Natural killer cell (primary cell): ENCODE results near the gene TRAPPC2B. TPM values are rescaled to one million over a fixed set of nuclear protein-coding genes. Genes with fewer than 3 reads are reported as not detected.

ENCODE experiments used
- ATAC-seq, 3 donors: fragments of 150-1000 bp in 2 of 3; fragments of 200-7000 bp in 1 of 3; cut with Tn5 transposase; 1 replicate in 1 of 3; 2 replicates in 2 of 3; pipeline ENCODE4 v1.10.0; 2021; ENCODE audit warnings: mild to moderate bottlenecking in 2 of 3, moderate library complexity in 2 of 3
- DNase-seq, 2 donors: peaks; one replicate each; pipeline versions ENCODE4 v3.0.0 to v3.0.0-alpha.2; 2013 to 2021; ENCODE audit warnings: mixed read lengths in 1 of 2
- H3K27ac ChIP-seq: one replicate; pipeline ENCODE4 v1.5.1; 2013; ENCODE audit warnings: mild to moderate bottlenecking, low read length
- H3K27me3 ChIP-seq: one replicate; pipeline ENCODE4 v1.6.1; 2013; ENCODE audit warnings: low read length; ENCODE audit not compliant: control insufficient read depth, insufficient read depth
- H3K36me3 ChIP-seq: one replicate; pipeline ENCODE4 v1.6.1; 2013; ENCODE audit warnings: low read length; ENCODE audit not compliant: control insufficient read depth, insufficient read depth
- H3K4me1 ChIP-seq: one replicate; pipeline ENCODE4 v1.6.1; 2013; ENCODE audit warnings: low read length; ENCODE audit not compliant: control insufficient read depth, insufficient read depth
- H3K4me3 ChIP-seq: one replicate; pipeline ENCODE4 v1.5.1; 2013; ENCODE audit warnings: low read length
- H3K9me3 ChIP-seq: one replicate; pipeline ENCODE4 v1.6.1; 2013; ENCODE audit warnings: low read length; ENCODE audit not compliant: control insufficient read depth, insufficient read depth
- H3K27ac Mint-ChIP-seq, 2 donors: one replicate each; pipeline ENCODE4 v1.8.0; 2022; ENCODE audit warnings: mild to moderate bottlenecking in 2 of 2, mixed read lengths in 2 of 2, moderate library complexity in 1 of 2
- H3K27me3 Mint-ChIP-seq, 2 donors: one replicate each; pipeline ENCODE4 v1.8.0; 2022; ENCODE audit warnings: low read depth in 2 of 2, mixed read lengths in 2 of 2
- H3K36me3 Mint-ChIP-seq: one replicate; pipeline ENCODE4 v1.8.0; 2022; ENCODE audit warnings: mixed read lengths
- H3K4me1 Mint-ChIP-seq, 2 donors: one replicate each; pipeline ENCODE4 v1.8.0; 2022; ENCODE audit warnings: mixed read lengths in 2 of 2
- H3K4me3 Mint-ChIP-seq: one replicate; pipeline ENCODE4 v1.8.0; 2022; ENCODE audit warnings: mild to moderate bottlenecking, moderate library complexity, mixed read lengths
- H3K9me3 Mint-ChIP-seq, 2 donors: one replicate each; pipeline ENCODE4 v1.8.0; 2022; ENCODE audit warnings: mixed read lengths in 2 of 2
- WGBS: methylation state at CpG from one replicate; pipeline ENCODE4 v1.1.7; 2013; ENCODE audit warnings: missing lambda C conversion rate; ENCODE audit not compliant: insufficient coverage; 5-methylcytosine and 5-hydroxymethylcytosine counted together
- intact Hi-C: fragments of 100-400 bp; cut with micrococcal nuclease; formaldehyde crosslinking; loops from one replicate; pipeline ENCODE4 v1.14.2; 2022
- total RNA-seq, 4 donors: library from RNA; stranded (reverse); fragments of 120-200 nt in 1 of 4; gene quantifications; one replicate each; pipeline versions ENCODE4 v1.2.3 to v1.2.4, GENCODE V29; 2013 to 2022
- TF ChIP-seq, protein P1 (sequence below): fragments of 200-600 bp; IDR thresholded peaks from one replicate; pipeline ENCODE4 v1.8.0; 2022; ENCODE audit warnings: antibody characterized with exemption

TRAPPC2B gene
- total RNA-seq, 3 donors from 2014 or later (not counting 1 experiment from before 2014, with no cell fraction given), result 7.4 to 15.6 (median 13.7) TPM

DNA sequence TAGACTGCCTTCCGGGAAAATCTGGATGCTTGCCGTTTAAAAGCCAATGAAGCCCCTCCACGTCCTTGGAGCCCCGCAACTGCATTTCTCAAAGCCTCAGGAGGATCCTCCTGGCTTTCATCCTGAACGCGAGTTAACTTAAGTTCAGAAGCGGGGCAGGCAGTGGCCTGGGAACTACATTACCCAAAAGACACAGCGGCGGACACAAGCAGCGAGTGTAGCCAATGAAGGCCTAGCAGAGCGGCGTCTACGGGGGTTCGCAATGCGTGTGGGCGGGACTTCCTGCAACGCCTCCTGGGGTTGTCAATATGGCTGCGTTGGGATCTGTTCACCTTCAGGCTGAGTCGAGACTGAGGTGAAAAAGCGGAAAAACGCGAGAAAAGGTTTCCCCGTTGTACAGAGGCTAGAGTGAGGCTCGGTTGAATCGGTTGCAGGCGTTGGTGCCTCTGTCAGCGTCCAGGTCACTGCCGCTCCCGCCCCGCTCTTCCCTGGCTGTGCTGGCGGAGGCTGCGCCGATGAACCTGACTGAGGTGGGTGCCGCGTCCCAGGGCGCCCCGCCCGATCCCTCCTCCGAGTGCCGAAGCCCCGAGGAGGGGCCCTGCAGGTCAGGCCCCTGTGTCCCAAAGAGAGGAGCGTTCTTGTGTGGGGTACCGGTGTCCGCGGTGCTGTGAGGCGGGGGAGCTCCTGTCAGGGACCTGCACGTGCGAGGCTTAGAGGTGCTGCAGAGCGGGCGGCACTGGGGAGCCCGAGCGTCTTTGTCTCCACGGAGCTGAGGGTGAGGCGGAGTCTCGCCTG, 47.7 kb downstream of the TRAPPC2B start, which contains the start of gene ZNF17:
ZNF17 (plus strand) TSS at position 285 of the 795 bp plus-strand sequence. CDS start 2,455 bp downstream, outside the sequence.
- ATAC-seq (peak; percentile 99 to 100 (median 100)), DNase-seq (peak; percentile 84 to 96)
- peak within 1 kb of the TSS; percentile 94 for H3K4me3 Mint-ChIP-seq
- H3K27ac ChIP-seq, result peak within 1 kb of the TSS; percentile 62
- H3K36me3 ChIP-seq, result peaks cover 15% of the 10 kb centered on the region
- TF ChIP-seq, protein P1, sequence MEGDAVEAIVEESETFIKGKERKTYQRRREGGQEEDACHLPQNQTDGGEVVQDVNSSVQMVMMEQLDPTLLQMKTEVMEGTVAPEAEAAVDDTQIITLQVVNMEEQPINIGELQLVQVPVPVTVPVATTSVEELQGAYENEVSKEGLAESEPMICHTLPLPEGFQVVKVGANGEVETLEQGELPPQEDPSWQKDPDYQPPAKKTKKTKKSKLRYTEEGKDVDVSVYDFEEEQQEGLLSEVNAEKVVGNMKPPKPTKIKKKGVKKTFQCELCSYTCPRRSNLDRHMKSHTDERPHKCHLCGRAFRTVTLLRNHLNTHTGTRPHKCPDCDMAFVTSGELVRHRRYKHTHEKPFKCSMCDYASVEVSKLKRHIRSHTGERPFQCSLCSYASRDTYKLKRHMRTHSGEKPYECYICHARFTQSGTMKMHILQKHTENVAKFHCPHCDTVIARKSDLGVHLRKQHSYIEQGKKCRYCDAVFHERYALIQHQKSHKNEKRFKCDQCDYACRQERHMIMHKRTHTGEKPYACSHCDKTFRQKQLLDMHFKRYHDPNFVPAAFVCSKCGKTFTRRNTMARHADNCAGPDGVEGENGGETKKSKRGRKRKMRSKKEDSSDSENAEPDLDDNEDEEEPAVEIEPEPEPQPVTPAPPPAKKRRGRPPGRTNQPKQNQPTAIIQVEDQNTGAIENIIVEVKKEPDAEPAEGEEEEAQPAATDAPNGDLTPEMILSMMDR, result no peak
- no peaks in the 10 kb centered on the region for H3K27me3 ChIP-seq
- H3K4me1 ChIP-seq, result peaks cover 18% of the 10 kb centered on the region
- peak within 1 kb of the TSS; percentile 84 for H3K27ac Mint-ChIP-seq
- peaks cover 0 to 3% of the 10 kb centered on the region in 2 donors for H3K9me3 Mint-ChIP-seq
- H3K4me3 ChIP-seq, result peak within 1 kb of the TSS; percentile 86
- no peaks in the 10 kb centered on the region for H3K9me3 ChIP-seq
- intact Hi-C loops, result loop anchor here (1.0 to 5.0 kb wide), 7 partner anchors 22 to 744 kb away; partner anchors contain the start of genes TRAPPC2B, ZNF304, ZNF460 and ZNF547
- H3K4me1 Mint-ChIP-seq, result peaks cover 29 to 37% of the 10 kb centered on the region in 2 donors
- peaks cover 13% of the 10 kb centered on the region for H3K36me3 Mint-ChIP-seq
- WGBS, result under 1% methylated on average over 55 of the region's 55 CpGs
- no peaks in the 10 kb centered on the region for H3K27me3 Mint-ChIP-seq

Other genes with a start within 250 kb of the TRAPPC2B start
- not detected for gene USP29, start 243.6 kb upstream of the TRAPPC2B start, total RNA-seq
- not detected for gene ZIM3, start 218.3 kb upstream of the TRAPPC2B start, total RNA-seq
- not detected for gene DUXA, start 196.1 kb upstream of the TRAPPC2B start, total RNA-seq
- 10 to 100 TPM; 50.4 to 62.1 (median 54.2) TPM for gene ZNF264, start 172.1 kb upstream of the TRAPPC2B start, total RNA-seq
- gene AURKC, start 132.5 kb upstream of the TRAPPC2B start, total RNA-seq, result 1 to 10 TPM; 2.3 to 3.5 (median 2.8) TPM
- gene ZNF805, start 122.9 kb upstream of the TRAPPC2B start, total RNA-seq, result 10 to 100 TPM; 25.9 to 32.7 (median 31.0) TPM
- gene ZNF460, start 83.1 kb upstream of the TRAPPC2B start, total RNA-seq, result 10 to 100 TPM; 67.8 to 74.1 (median 69.7) TPM
- gene ZNF543, start 43.1 kb upstream of the TRAPPC2B start, total RNA-seq, result 1 to 10 TPM; 4.7 to 7.2 (median 5.9) TPM
- 10 to 100 TPM in 1 of 3 donors, 1 to 10 TPM in 2; 6.6 to 10.7 (median 9.2) TPM for gene ZNF304, start 12.3 kb upstream of the TRAPPC2B start, total RNA-seq
- 1 to 10 TPM in 1 of 3 donors, under 1 TPM in 2; 0.48 to 1.2 (median 0.92) TPM for gene ZNF547, start within 50 bp of the TRAPPC2B start, total RNA-seq
- 100 to 1,000 TPM in 1 of 3 donors, 10 to 100 TPM in 2; 75.5 to 104 (median 96.9) TPM for gene ZNF548, start 26.3 kb downstream of the TRAPPC2B start, total RNA-seq
- 10 to 100 TPM; 13.0 to 15.0 (median 13.3) TPM for gene ZNF17, start 47.6 kb downstream of the TRAPPC2B start, total RNA-seq
- gene ZNF749, start 71.8 kb downstream of the TRAPPC2B start, total RNA-seq, result 1 to 10 TPM; 7.0 to 9.8 (median 7.8) TPM
- under 1 TPM in 1 of 3 donors, not detected in 2; 0.40 TPM for gene VN1R1, start 93.6 kb downstream of the TRAPPC2B start, total RNA-seq
- gene ZNF772, start 114.0 kb downstream of the TRAPPC2B start, total RNA-seq, result 1 to 10 TPM; 1.3 to 3.5 (median 1.4) TPM
- gene ZNF419, start 124.2 kb downstream of the TRAPPC2B start, total RNA-seq, result 10 to 100 TPM in 1 of 3 donors, 1 to 10 TPM in 2; 5.9 to 11.3 (median 8.5) TPM
- 10 to 100 TPM in 2 of 3 donors, 1 to 10 TPM in 1; 4.3 to 10.2 (median 10.2) TPM for gene ZNF773, start 136.4 kb downstream of the TRAPPC2B start, total RNA-seq
- gene ZNF549, start 163.8 kb downstream of the TRAPPC2B start, total RNA-seq, result 10 to 100 TPM in 1 of 3 donors, 1 to 10 TPM in 2; 7.1 to 12.1 (median 8.6) TPM
- 10 to 100 TPM; 11.2 to 12.5 (median 12.1) TPM for gene ZNF550, start 196.3 kb downstream of the TRAPPC2B start, total RNA-seq
- gene ZNF416, start 215.4 kb downstream of the TRAPPC2B start, total RNA-seq, result 1 to 10 TPM; 1.7 to 5.3 (median 3.3) TPM
- gene ZIK1, start 220.6 kb downstream of the TRAPPC2B start, total RNA-seq, result 1 to 10 TPM; 2.7 to 8.2 (median 6.5) TPM
- gene ZNF530, start 236.3 kb downstream of the TRAPPC2B start, total RNA-seq, result 1 to 10 TPM; 5.1 to 8.0 (median 5.6) TPM